Stimulated activated naive CD4-positive, alpha-beta T cell treated with Interleukin-2 at 50 U/mL for 16 hours (primary cell): Measurements from ENCODE around the gene POLRMT.
A peak's percentile ranks its signal among the peaks of the same experiment; 100 is the strongest.
"Not testable (repeated sequence)": the region's sequence is repeated elsewhere in the genome, so short reads cannot be mapped to it uniquely, and the experiment has no call there.

ENCODE experiments used
- DNase-seq: peaks from one replicate; lab custom pipeline; 2025; lab: John Stamatoyannopoulos, UW

Gene POLRMT

DNA sequence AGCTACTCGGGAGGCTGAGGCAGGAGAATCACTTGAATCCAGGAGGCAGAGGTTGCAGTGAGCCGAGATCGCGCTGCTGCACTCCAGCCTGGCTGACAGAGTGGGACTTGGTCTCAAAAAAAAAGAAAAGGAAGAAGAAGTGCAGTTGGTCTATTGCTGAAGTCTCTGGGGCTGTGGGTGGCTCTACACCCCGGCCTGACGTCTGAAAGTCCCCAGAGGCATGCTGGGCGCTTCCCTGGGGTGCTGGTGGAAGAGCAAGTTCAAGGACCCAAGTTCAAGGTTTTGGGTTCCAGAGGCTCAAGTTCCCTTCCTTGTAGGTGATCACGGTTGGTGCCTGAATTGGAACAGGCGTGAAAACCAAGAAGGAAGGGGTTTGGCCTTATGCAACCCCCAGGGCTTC, 39.8 kb downstream of the POLRMT start:
- DNase-seq, result no peak

DNA sequence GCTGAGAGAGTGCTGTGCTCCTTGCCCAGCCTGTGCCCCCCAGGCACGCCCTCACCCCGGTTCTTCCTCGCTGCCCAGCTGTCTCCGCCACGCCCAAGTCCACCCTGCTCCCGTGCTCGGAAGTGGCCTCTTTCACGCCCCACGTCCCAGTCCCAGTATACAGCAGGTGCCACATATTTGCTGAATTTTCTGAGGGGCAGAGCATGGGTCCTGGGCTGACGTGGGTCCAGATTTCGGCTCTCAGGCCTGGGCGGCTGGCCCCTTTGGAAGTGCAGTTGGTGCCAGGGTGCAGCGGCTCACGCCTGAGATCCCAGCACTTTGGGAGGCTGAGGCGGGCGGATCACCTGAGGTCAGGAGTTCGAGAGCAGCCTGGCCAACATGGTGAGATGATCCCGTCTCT, 40.3 kb downstream of the POLRMT start:
- no peak for DNase-seq

DNA sequence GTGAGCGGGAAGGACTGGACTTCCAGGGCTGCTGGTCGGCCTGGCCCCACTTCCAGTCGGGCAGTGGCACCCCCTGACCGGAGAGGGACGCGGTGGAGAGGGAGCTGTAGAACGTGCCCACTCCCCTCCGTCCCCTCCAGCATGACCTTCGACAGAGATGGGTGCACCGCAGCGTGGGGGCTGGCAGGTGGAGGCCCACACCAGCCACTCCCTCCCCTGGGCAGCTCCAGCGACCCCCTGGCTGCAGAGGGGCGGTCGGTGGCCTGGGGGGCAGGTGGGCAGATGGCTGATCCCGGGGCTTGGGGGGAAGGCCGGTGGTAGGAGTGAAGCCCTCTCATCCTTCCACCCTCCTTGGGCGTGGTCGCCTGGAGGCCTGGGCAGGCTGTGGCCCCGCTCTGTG, 41.2 kb downstream of the POLRMT start:
- DNase-seq, result no peak

DNA sequence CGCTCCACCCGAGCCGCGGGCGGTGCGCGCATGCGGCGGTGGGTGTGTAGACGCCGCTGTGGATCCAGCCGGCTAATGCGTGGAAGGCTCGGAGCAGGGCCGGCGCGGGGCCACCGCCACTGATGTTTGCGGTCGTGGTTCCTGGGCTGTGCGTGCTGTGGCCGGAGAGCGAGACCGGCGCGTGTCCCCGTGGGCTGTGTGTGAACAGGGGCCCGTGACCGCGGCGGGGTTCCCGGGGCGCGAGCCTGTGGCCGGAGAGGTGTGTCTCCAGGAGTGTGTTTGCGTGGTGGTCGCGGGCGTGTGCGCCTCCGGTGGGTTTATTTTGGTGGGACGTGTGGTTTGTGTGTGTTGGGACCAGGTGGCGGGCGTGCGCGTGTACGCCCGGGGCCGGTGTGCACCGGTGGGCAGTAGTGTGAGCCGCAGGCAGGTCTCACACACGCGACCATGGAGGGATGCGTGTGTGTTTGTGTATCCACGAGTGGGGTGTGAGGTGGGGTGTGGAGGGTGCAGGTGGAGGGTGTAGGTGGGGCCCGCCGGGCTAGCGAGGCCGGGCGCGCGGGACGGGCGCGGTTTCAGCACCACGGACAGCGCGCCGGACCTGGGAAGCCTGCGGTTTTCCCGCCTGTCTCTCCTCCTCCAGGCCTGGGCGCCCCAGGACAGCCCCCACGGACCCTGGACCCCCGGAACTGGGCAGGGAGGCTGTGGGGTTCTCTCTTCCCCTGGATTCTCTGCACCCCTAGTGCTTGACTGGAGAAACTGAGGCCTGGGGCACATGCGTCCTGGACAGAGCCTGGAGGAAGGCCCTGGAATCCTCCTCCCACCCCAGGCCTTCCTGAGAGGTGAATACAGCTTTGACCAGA, 42.0 kb downstream of the POLRMT start:
- no peak for DNase-seq

DNA sequence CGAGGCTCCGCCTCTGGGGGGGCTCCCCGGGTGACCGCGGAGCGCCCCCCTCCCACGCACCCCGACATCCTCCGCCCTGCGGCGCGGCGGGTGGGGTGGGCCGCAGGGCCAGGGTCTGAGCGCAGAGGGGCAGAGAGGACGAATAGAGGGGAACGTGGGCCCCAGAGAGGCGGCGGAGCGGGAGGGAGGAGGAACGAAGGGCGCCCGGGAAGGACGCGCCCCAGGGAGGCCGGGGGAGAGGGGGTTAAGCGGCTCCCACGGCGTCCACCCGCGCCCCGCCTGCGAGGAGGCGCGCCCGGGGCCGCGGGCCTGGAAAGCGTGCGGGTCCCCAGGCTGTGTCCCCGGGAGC, 42.6 kb downstream of the POLRMT start:
- no peak for DNase-seq

DNA sequence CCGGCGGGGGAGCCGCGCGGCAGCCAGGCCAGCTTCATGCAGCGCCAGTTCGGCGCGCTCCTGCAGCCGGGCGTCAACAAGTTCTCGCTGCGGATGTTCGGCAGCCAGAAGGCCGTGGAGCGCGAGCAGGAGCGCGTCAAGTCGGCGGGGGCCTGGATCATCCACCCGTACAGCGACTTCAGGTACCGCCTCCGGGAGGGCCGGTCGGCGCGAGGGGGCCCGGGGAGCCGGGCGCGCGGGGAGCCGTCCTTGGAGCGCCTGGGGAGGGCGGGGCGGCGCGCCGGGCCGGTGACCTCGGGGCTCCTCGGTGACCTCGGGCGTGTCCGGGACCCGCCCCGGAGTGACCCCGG, 43.0 kb downstream of the POLRMT start:
- peak; percentile 12 for DNase-seq

DNA sequence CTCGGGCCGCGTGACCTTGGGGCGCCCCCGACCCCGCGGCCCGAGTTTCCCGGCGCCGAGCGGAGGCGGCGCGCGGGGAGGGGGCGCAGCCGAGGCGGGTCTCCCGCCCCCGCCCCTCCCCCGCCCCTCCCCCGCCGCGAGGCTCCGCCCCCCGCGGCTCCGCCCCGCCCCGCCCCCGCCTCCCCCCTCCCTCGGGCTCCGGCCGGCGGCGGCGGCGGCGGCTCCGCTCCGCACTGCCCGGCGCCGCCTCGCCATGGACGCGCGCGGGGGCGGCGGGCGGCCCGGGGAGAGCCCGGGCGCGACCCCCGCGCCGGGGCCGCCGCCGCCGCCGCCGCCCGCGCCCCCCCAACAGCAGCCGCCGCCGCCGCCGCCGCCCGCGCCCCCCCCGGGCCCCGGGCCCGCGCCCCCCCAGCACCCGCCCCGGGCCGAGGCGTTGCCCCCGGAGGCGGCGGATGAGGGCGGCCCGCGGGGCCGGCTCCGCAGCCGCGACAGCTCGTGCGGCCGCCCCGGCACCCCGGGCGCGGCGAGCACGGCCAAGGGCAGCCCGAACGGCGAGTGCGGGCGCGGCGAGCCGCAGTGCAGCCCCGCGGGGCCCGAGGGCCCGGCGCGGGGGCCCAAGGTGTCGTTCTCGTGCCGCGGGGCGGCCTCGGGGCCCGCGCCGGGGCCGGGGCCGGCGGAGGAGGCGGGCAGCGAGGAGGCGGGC, 43.5 kb downstream of the POLRMT start, which contains the start of gene HCN2:
HCN2 (plus strand) TSS at position 189 of the 703 bp plus-strand sequence; CDS start at position 254, 65 bp downstream.
- DNase-seq, result no peak

DNA sequence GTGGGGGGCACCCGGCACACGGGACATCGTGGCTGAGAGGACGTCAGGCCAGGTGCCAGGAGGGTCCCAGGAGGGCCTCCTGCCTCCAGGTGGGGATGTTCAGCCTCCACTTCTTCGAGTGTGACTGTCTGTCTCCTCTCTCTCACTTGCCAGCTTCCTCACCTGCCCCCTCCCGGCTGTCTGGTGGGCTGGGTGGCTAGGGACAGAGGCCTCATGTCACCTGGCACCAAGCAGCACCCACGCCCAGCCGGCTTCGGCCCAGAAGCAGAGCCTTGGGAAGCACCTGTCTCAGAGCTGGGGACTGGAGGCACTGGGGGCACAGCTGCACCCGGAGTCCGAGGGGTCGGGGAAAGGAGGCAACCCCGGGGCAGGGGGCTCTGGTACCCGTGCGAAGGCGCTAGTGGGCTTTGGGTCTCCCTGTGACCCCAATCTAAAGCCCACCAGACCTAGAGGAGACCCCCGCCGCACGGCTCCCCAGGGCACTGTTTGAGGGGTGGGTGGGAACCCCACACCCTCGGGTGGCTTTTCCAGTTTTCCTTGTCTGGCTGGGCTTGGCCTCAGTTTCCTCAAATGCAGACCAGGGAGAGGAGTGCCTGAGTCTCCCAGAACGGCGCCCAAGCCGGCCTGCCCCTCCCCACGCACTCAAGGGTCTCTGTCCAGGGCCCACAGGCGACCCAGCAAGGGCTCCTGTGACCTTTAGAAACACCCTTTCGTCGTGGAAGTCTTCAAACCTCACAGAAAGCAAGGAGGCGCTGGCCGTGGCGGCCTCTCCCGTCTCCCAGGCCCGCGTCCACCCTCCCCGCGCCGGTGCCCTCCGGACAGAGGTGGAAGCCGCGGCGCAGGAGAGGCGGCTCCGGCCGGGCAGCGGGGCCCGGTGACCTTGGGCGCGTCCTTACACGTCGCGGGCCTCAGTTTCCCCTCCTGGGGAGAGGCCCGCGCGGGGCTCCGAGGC, 44.3 kb downstream of the POLRMT start:
- DNase-seq, result no peak

DNA sequence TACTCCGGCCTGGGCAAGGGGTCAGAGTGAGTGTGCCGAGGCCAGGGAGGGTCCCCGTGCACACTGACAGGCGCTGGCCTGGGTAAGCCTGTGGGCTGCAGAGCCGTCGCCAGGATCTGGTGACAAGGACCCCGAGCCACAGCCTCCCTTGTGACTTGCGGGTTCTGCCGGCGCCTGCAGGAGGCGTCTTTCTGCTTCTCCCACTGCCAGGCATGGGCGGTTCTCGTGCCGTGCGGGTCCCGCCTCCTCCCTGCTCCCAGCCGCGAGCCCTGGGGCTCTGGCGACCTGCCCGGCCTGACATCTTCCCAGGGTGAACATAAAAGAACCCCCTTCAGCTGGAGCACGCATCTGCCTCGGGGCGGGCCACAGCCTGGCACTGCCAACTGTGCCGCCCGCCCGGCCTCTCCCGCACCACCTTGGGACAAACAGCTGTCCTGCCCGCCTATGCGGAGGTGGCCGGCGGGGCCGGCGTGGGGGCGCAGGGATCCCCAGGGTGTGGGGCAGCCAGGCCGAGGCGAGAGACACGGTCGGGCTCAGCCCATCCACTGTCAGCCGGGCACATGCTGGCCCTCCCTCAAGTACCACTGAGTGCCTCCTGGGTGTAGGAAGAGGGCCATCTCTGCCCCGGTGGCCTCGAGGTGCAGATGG, 45.1 kb downstream of the POLRMT start:
- peak; percentile 61 for DNase-seq

DNA sequence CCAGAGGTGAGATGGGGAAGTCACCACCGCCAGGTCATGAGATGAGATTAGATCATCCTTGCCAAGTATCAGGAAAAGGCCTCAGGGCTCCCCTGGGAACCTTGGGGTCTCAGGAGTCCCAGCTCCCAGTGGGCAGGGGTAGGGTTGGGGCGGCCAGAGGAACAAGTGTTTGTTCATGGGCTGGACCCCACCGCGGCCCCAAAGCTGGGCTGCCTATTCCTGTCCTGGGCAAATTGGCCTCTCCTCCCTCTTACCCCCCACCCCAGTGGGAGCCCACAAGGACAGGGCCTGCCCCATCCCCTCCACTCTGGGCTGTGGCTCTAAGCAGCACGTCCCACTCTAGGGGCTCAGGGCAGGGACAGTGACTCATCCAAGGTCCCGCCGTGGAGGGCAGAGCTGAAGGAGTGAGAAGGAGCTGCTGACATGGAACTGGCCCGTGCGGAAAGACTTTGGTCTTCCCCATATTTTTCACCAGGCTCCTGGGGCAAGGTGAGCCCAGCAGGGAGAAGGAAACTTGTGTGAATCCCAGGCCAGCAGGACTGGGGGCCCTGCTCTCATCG, 47.7 kb downstream of the POLRMT start:
- DNase-seq, result no peak

DNA sequence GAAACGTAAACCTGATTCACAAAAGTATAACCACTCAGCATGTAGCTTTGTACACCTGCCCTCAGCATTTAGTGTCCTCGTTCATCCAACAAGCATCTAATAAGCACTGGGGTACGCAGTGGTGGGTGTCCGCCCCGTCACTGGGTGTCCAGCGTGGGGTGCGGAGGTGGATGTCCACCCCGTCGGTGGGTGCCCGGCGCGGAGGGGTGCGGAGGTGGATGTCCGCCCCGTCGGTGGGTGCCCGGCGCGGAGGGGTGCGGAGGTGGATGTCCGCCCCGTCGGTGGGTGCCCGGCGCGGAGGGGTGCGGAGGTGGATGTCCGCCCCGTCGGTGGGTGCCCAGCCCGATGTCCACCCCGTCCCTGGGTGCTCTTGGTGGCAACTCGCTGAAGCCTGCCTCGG, 48.2 kb downstream of the POLRMT start:
- DNase-seq, result not testable (repeated sequence)

DNA sequence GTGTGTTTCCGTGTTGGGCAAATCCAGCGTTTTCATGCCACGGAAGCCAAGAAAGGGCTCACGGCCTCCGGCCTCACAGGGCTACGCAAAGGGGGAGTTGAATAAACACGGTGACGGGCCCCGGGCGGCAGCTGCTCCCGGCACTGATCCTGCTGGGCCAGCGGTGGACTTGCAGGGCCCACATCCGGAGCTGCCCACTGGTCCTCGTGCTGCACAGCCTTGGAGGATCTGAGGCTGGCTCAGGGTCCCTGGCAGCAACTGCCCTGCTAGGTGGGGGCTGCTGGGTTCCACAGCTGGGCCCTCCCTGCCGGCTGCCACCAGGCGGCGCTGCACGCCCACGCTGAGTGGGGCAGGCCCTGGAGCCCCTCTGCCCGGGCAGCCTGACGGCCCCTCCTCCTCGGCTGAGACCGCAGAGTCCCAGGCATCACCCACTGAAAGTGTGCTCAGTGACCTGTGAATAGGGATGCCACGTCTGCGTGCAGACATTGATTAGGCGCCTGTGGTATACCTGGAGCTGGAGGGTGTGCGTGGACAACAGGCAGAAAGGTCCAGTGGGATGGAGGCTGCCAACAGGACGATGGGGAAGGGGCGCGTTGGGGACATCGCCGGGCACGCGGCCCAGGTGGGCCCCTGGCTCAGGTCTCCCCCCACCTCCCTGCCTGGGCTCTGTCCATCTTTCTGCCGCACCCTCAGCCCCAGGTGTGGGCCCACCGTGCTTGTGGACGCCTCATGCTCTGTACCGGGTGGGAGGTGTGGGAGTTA, 48.9 kb downstream of the POLRMT start:
- DNase-seq, result peak; percentile 22

DNA sequence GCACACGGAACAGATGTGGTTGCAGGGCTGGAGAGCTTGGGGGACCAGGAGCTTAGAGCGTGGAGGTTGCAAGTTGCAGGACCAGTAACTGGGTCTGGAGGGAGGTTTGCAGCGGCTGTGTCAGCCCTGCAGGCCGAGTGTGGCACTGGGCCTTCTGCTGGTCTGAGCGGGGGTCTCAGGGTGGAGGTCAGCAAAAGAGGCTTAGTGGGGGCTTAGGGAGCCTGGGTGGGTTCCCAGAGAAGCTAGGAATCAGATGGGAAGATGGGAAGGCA, 49.4 kb downstream of the POLRMT start:
- DNase-seq, result no peak

DNA sequence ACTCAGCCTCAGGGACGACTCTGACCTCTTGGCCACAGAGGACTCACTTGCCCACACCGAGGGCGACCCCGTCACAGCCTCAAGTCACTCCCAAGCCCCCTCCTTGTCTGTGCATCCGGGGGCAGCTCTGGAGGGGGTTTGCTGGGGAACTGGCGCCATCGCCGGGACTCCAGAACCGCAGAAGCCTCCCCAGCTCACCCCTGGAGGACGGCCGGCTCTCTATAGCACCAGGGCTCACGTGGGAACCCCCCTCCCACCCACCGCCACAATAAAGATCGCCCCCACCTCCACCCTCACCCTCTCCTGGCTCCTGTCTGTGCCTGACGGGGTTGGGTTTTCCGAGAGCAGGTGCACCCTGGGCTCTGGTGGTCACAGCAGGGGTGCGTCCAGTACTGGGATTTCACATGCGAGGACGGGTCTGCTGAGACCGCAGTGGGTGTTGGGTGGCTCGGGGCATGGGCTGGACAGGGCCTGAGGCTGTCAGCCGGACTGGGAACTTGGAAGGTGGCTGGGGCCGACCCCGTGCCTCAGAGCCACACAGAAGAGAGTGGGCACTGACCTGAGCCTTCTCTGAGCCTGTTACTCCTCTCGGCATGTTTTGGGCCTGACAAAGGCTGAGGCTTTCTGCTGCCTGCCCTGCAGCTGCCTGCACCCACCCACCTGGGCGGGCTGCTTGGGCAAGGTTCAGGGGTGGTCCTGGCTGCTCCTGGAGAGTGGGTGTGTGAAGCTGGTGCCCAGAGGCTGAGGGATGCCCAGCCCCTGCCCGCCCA, 50.0 kb downstream of the POLRMT start:
- no peak for DNase-seq

DNA sequence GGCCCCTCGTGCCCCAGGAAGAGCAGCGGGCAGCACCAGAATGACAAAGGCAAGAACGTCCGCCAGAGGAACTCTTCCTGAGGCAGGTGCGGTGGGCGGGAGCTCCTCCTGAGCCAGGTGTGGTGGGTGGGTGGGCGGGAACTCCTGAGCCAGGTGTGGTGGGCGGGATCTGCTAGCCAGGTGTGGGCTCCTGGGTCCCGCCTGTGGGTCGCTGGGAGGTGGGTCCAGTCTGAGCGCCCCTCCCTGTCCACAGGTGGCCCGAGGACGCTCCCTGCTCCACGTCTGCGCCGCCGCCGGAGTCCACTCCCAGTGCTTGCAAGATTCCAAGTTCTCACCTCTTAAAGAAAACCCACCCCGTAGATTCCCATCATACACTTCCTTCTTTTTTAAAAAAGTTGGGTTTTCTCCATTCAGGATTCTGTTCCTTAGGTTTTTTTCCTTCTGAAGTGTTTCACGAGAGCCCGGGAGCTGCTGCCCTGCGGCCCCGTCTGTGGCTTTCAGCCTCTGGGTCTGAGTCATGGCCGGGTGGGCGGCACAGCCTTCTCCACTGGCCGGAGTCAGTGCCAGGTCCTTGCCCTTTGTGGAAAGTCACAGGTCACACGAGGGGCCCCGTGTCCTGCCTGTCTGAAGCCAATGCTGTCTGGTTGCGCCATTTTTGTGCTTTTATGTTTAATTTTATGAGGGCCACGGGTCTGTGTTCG, 50.7 kb downstream of the POLRMT start:
- DNase-seq, result no peak

DNA sequence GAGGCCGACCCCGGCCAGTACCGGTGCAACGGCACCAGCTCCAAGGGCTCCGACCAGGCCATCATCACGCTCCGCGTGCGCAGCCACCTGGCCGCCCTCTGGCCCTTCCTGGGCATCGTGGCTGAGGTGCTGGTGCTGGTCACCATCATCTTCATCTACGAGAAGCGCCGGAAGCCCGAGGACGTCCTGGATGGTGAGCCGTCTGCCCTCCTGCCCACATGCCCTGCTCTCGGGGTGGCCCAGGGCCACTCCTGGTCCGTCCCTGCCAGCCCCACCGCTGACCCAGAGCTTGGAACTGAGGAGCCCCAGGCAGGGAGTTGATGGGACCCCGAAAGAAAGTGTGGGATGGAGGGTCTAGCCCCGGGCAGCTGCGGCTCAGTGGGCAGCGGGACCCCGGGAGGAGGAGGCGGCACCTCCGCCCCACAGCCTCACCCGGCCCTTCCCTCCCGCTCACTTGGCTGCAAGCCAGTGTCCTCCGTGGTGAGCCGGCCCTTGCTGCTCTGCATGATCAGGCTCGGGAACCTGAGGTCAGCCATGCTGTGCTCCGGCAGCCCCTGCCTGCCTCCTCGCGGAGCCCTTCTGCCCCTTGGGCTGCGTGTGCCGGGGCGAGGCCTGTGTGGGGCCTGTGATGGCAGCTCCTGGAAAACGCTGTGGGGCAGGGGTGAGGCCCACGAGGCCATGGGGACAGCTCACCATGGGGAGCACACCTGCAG, 51.8 kb downstream of the POLRMT start:
- DNase-seq, result no peak

DNA sequence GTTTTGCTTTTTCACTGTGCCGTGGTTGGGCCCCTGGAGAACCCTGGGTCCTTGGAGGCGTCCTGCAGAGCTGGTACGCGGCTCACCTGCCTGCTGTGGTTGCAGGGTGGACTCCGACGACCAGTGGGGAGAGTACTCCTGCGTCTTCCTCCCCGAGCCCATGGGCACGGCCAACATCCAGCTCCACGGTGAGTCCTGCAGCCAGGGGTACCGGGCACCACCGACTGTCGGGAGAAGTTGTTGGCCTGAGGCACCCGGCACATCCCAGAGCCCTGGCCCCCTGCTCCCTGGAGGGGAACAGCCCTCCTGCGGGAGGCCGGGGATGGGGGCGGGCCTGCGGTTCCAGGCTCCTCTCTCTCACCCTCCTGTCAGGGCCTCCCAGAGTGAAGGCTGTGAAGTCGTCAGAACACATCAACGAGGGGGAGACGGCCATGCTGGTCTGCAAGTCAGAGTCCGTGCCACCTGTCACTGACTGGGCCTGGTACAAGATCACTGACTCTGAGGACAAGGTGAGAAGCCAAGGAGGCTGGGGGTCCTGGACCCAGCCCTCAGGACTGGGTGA, 53.0 kb downstream of the POLRMT start:
- DNase-seq, result no peak

DNA sequence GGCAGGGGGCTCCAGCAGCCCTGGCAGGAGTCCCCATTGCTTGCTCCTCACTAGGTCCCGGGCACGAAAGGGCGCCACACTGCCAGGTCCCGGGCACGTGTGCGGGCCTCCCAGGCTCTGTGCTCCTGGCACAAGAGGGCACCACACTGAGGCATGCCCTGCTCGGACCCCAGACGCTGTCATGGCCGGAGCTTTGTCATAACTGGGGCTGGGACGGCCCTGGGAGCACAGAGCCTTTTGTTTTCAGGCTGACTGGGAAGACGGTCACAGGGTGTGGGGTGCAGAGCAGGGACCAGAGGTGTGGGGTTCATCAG, 53.5 kb downstream of the POLRMT start:
- no peak for DNase-seq
